ENCODE measurements around the gene ARHGEF5.
"Not testable (repeated sequence)": the region's sequence is repeated elsewhere in the genome, so short reads cannot be mapped to it uniquely, and the experiment has no call there.

The ARHGEF5 gene

GRCh38 chr7:144355176-144355822 is at the start of gene ARHGEF5:
Gene ARHGEF5, plus strand, starts transcription at chr7:144355402. Its CDS starts 7,268 bp downstream, at chr7:144362670.
- H3K36me3 Mint-ChIP-seq (ENCODE audit: low read depth); H3K27me3 Mint-ChIP-seq (ENCODE audit: low read depth); H3K4me1 Mint-ChIP-seq (ENCODE audit: low read depth); H3K9me3 Mint-ChIP-seq; DNase-seq (ENCODE audit: low spot score): not testable (repeated sequence)
- Mint-ChIP-seq H3K4me3 (peak within 1 kb of the TSS; percentile 82), H3K27ac (peak within 1 kb of the TSS; percentile 84)

DNA sequence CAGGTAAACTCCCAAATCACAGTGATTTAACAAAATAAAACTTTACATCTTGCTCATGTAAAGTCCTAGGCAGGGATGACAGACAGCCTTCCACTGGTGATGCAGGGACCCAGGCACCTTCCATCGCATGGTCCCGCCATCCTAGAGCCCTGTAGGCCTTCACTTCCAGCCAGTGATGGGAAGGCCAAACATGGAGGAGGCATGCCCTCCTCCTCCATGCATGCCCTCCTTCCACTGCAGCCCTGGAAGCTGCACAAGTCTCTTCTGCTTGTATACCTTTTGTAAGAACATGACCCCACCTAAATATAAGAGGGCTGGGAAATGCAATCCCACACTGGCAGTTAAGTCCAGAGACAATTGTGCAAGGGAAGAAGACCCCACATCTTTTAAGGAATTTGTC is 45.5 kb upstream of the ARHGEF5 start:
- H3K27me3 Mint-ChIP-seq (ENCODE audit: low read depth); DNase-seq (ENCODE audit: low spot score); H3K36me3 Mint-ChIP-seq (ENCODE audit: low read depth); H3K27ac Mint-ChIP-seq; H3K9me3 Mint-ChIP-seq; H3K4me1 Mint-ChIP-seq (ENCODE audit: low read depth); H3K4me3 Mint-ChIP-seq: not testable (repeated sequence)

GRCh38 chr7:144311218-144311617 is 44.0 kb upstream of the ARHGEF5 start:
- not testable (repeated sequence) for H3K4me3 Mint-ChIP-seq

GRCh38 chr7:144311872-144312469 is 43.2 kb upstream of the ARHGEF5 start, which contains the start of gene OR2A1:
Gene OR2A1, plus strand, starts transcription at chr7:144312419. Its CDS starts 5,706 bp downstream, at chr7:144318125.
- H3K4me3 Mint-ChIP-seq; H3K27me3 Mint-ChIP-seq (ENCODE audit: low read depth); H3K4me1 Mint-ChIP-seq (ENCODE audit: low read depth); DNase-seq (ENCODE audit: low spot score); H3K36me3 Mint-ChIP-seq (ENCODE audit: low read depth); H3K9me3 Mint-ChIP-seq; H3K27ac Mint-ChIP-seq: not testable (repeated sequence)

More at GRCh38 chr7:144311218-144311617, 44.0 kb upstream of the ARHGEF5 start:
- DNase-seq (ENCODE audit: low spot score); H3K4me1 Mint-ChIP-seq (ENCODE audit: low read depth); H3K27ac Mint-ChIP-seq; H3K9me3 Mint-ChIP-seq; H3K27me3 Mint-ChIP-seq (ENCODE audit: low read depth); H3K36me3 Mint-ChIP-seq (ENCODE audit: low read depth): not testable (repeated sequence)

- H3K27me3 Mint-ChIP-seq (ENCODE audit: low read depth); H3K4me1 Mint-ChIP-seq (ENCODE audit: low read depth); H3K9me3 Mint-ChIP-seq; H3K27ac Mint-ChIP-seq; DNase-seq (ENCODE audit: low spot score); H3K4me3 Mint-ChIP-seq; H3K36me3 Mint-ChIP-seq (ENCODE audit: low read depth): not testable (repeated sequence)
Measured at GRCh38 chr7:144317537-144317936, 37.7 kb upstream of the ARHGEF5 start.

GRCh38 chr7:144319547-144319946 is 35.7 kb upstream of the ARHGEF5 start:
- not testable (repeated sequence) for H3K9me3 Mint-ChIP-seq; H3K4me3 Mint-ChIP-seq; DNase-seq (ENCODE audit: low spot score); H3K27me3 Mint-ChIP-seq (ENCODE audit: low read depth); H3K36me3 Mint-ChIP-seq (ENCODE audit: low read depth); H3K4me1 Mint-ChIP-seq (ENCODE audit: low read depth); H3K27ac Mint-ChIP-seq

DNA sequence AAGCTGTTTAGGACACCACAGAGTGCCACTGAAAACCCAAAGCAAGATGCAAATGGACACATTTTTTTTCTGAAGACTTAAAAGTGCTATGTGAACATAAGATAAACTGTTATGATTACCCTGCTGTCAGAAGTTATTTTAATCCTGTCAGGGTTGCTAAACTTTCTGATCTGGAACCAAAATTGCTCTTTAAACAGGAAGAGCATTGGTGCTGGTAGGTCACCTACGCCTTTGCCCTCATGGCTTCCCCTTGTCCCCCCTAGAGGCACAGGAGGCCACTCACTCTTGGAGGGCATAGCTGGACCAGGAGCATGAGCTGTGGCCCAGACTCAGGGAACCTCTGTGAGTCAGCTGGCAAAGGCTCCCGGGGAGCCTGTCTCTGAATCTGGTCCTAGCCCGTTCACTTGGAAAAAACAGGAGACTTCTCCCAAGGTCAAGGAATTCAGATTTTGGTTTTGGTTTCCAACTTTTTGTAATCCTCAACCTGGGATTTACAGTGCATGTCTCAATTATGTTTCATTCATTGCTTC is 33.5 kb upstream of the ARHGEF5 start:
- H3K36me3 Mint-ChIP-seq (ENCODE audit: low read depth); H3K27ac Mint-ChIP-seq; H3K4me1 Mint-ChIP-seq (ENCODE audit: low read depth); H3K9me3 Mint-ChIP-seq; H3K4me3 Mint-ChIP-seq; DNase-seq (ENCODE audit: low spot score); H3K27me3 Mint-ChIP-seq (ENCODE audit: low read depth): not testable (repeated sequence)

- H3K36me3 Mint-ChIP-seq (ENCODE audit: low read depth); DNase-seq (ENCODE audit: low spot score); H3K9me3 Mint-ChIP-seq; H3K4me3 Mint-ChIP-seq; H3K27ac Mint-ChIP-seq; H3K27me3 Mint-ChIP-seq (ENCODE audit: low read depth); H3K4me1 Mint-ChIP-seq (ENCODE audit: low read depth): not testable (repeated sequence)
Measured at GRCh38 chr7:144323359-144323758, 31.8 kb upstream of the ARHGEF5 start.

GRCh38 chr7:144325868-144326267 is 29.3 kb upstream of the ARHGEF5 start:
- H3K4me3 Mint-ChIP-seq; H3K27me3 Mint-ChIP-seq (ENCODE audit: low read depth); H3K27ac Mint-ChIP-seq; H3K36me3 Mint-ChIP-seq (ENCODE audit: low read depth); H3K4me1 Mint-ChIP-seq (ENCODE audit: low read depth); DNase-seq (ENCODE audit: low spot score); H3K9me3 Mint-ChIP-seq: not testable (repeated sequence)

DNA sequence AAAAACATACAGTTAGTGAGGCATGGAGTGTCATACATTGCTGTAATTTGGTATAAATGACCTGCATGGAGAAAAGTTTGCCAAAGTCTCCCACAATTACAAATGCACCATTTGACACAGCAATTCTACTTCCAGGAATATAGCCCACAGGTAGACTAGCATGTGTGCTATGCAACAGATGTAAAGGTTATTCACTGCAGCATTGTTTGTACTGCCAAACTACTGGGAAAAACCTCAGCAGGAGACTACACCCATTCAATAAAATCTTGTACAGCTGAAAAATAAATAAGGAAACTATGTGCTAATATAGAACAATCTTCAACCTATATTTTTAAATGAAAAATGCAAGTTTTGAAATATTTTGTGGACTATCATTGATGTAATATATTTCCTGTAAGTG is 25.2 kb upstream of the ARHGEF5 start:
- not testable (repeated sequence) for H3K27ac Mint-ChIP-seq; H3K4me3 Mint-ChIP-seq; DNase-seq (ENCODE audit: low spot score)

DNA sequence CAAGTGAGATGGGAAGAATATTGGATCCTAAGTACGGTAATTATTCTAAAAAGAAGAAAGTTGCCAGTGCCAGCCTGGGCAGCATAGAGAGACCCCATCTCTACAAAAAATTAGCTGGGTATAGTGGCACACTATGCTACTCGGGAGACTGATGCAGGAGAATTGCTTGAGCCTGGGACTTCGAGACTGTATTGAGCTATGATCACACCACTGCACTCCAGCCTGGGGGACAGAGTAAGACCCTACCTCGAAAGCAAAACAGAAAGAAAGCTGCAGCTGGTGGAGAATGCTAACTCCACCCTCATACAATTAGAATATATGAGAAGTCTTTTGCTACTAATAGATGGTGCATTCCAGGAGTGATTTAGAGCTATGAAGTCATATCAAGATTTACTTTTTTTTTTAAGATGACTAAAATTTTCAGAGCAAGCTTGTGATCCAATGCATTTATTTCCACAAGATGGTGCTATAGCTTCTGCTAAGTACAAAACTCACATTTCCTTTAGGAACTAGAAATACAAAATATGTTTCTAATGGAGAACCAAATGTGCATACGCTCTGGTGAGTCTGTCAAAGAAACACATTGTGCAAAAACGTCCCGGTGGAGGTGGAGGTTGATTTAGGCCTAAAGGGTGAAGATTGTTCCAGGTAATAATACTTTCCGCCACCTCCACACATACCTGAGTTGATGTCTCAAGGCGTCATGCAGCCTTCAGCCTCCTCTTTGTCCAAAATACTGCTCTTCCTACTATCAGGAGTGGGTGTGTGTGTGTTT is 23.8 kb upstream of the ARHGEF5 start:
- not testable (repeated sequence) for H3K36me3 Mint-ChIP-seq (ENCODE audit: low read depth); H3K27ac Mint-ChIP-seq; DNase-seq (ENCODE audit: low spot score); H3K27me3 Mint-ChIP-seq (ENCODE audit: low read depth); H3K4me1 Mint-ChIP-seq (ENCODE audit: low read depth); H3K4me3 Mint-ChIP-seq; H3K9me3 Mint-ChIP-seq

More for the DNA sequence above, 25.2 kb upstream of the ARHGEF5 start:
- not testable (repeated sequence) for H3K4me1 Mint-ChIP-seq (ENCODE audit: low read depth); H3K27me3 Mint-ChIP-seq (ENCODE audit: low read depth); H3K36me3 Mint-ChIP-seq (ENCODE audit: low read depth); H3K9me3 Mint-ChIP-seq

GRCh38 chr7:144331996-144332288 is 23.3 kb upstream of the ARHGEF5 start:
- not testable (repeated sequence) for H3K4me1 Mint-ChIP-seq (ENCODE audit: low read depth)

DNA sequence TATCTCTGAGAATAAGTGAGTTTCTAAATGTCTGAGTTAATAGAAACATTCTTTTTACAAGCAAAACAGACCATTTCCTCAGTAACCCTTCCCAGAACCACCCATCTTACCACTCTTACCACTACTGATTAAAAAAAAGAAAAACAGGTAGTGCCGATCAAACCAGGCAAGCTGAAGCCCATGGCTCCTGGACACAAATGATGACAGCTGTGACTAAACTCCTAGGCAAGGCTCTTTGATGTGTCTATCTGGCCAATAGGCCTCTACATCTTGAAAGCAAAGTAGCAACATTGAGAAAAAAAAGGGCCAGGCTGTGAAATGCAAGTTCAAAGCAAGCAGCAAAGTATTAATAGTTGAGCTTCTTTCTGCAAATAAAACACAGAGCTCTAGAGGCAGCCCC is 6.6 kb upstream of the ARHGEF5 start:
- not testable (repeated sequence) for H3K27ac Mint-ChIP-seq; H3K36me3 Mint-ChIP-seq (ENCODE audit: low read depth); H3K4me3 Mint-ChIP-seq; DNase-seq (ENCODE audit: low spot score); H3K4me1 Mint-ChIP-seq (ENCODE audit: low read depth); H3K9me3 Mint-ChIP-seq; H3K27me3 Mint-ChIP-seq (ENCODE audit: low read depth)

More at GRCh38 chr7:144331996-144332288, 23.3 kb upstream of the ARHGEF5 start:
- not testable (repeated sequence) for H3K36me3 Mint-ChIP-seq (ENCODE audit: low read depth); H3K27ac Mint-ChIP-seq; H3K4me3 Mint-ChIP-seq; H3K27me3 Mint-ChIP-seq (ENCODE audit: low read depth); DNase-seq (ENCODE audit: low spot score); H3K9me3 Mint-ChIP-seq

- H3K9me3 Mint-ChIP-seq; H3K4me3 Mint-ChIP-seq; H3K27me3 Mint-ChIP-seq (ENCODE audit: low read depth); H3K4me1 Mint-ChIP-seq (ENCODE audit: low read depth); H3K27ac Mint-ChIP-seq; DNase-seq (ENCODE audit: low spot score); H3K36me3 Mint-ChIP-seq (ENCODE audit: low read depth): not testable (repeated sequence)
Measured at GRCh38 chr7:144351667-144352066, 3.5 kb upstream of the ARHGEF5 start.
